ENCODE results near the gene RAP1B.
A peak's percentile ranks its signal among the peaks of the same experiment; 100 is the strongest.

Gene RAP1B

GRCh38 chr12:68609998-68610369, 715 bp upstream of the RAP1B start:
- peak overlapping the region; percentile 89 for H3K4me3 ChIP-seq (ENCODE audit: low read depth, low read length)
- no peak for DNase-seq (ENCODE audit: low read depth)
- TF ChIP-seq CTCF (IDR thresholded peaks at IDR 0.05; ENCODE audit: control insufficient read depth, extremely low read depth, insufficient read depth) = no peak

- no peak for DNase-seq (ENCODE audit: low read depth)
- H3K4me3 ChIP-seq (ENCODE audit: low read depth, low read length) = peak overlapping the region; percentile 89
Observed at GRCh38 chr12:68611094-68611805, 551 bp downstream of the RAP1B start.

GRCh38 chr12:68611806-68612160, 1.1 kb downstream of the RAP1B start:
- no peak for DNase-seq (ENCODE audit: low read depth)
- TF ChIP-seq CTCF (IDR thresholded peaks at IDR 0.05; ENCODE audit: control insufficient read depth, extremely low read depth, insufficient read depth) = no peak
- peak overlapping the region; percentile 89 for H3K4me3 ChIP-seq (ENCODE audit: low read depth, low read length)

More at GRCh38 chr12:68611094-68611805, 551 bp downstream of the RAP1B start:
- no peak for TF ChIP-seq CTCF (IDR thresholded peaks at IDR 0.05; ENCODE audit: control insufficient read depth, extremely low read depth, insufficient read depth)

GRCh38 chr12:68612202-68612601, 1.5 kb downstream of the RAP1B start:
- no peak for TF ChIP-seq CTCF (IDR thresholded peaks at IDR 0.05; ENCODE audit: control insufficient read depth, extremely low read depth, insufficient read depth)
- H3K4me3 ChIP-seq (ENCODE audit: low read depth, low read length) = peak overlapping the region; percentile 89
- DNase-seq (ENCODE audit: low read depth) = no peak

- no peak for DNase-seq (ENCODE audit: low read depth)
- peak overlapping the region; percentile 89 for H3K4me3 ChIP-seq (ENCODE audit: low read depth, low read length)
- no peak for TF ChIP-seq CTCF (IDR thresholded peaks at IDR 0.05; ENCODE audit: control insufficient read depth, extremely low read depth, insufficient read depth)
Observed at GRCh38 chr12:68612697-68613096, 2.0 kb downstream of the RAP1B start.

- TF ChIP-seq CTCF (IDR thresholded peaks at IDR 0.05; ENCODE audit: control insufficient read depth, extremely low read depth, insufficient read depth) = no peak
- DNase-seq (ENCODE audit: low read depth) = no peak
- H3K4me3 ChIP-seq (ENCODE audit: low read depth, low read length) = no peak overlapping the region; the same call in 1 of the 2 replicates
Observed at GRCh38 chr12:68613209-68613904, 2.7 kb downstream of the RAP1B start.

Measured in LNCaP clone FGC (cell line).